Stimulated activated CD4-positive, alpha-beta T cell treated with anti-CD3 and anti-CD28 coated beads, Interleukin-1b, Interleukin-23, amount 100 ng/mL, for 48 hours (primary cell): ENCODE measurements around the gene ZFP36.
"Not testable (repeated sequence)": the region's sequence is repeated elsewhere in the genome, so short reads cannot be mapped to it uniquely, and the experiment has no call there.

Experiments
- DNase-seq: peaks from one replicate; pipeline ENCODE4 v3.0.0-alpha.2; 2020

The ZFP36 gene, protein sequence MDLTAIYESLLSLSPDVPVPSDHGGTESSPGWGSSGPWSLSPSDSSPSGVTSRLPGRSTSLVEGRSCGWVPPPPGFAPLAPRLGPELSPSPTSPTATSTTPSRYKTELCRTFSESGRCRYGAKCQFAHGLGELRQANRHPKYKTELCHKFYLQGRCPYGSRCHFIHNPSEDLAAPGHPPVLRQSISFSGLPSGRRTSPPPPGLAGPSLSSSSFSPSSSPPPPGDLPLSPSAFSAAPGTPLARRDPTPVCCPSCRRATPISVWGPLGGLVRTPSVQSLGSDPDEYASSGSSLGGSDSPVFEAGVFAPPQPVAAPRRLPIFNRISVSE

DNA sequence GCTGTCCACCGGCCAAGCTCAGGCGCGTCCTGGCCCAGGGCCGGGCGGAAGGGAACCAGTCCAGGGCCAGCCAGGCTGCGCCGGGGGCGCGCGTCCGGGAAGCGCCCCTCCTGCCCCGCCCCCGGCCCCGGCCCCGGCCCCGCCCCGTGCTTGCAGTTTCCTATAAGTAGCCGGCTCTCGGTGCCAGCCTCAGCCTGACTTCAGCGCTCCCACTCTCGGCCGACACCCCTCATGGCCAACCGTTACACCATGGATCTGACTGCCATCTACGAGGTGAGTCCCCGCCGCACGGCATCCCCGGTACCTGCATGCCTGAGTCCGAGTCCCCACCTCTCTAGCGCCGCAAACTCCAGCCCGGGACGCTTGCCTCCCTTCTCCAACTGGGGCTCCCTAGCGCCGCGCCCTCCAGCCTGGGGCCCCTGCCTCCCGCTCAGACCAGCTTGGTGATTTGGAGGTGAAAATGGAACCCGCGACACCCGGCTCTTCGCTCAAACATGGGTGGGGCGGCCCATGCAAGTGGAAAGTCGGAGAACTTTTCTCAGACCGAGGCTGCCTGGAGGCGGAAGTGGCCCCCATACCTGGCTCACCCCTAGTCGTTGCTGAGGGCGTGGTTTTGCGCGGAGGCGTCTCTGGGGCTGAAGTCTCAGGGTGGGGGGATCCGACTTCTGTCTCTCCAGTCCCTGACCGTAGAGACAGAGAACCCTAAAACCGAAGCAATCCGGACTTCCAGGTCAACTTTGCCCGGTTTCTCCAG, at the start of gene ZFP36:
Gene ZFP36 (plus strand): TSS at position 192 of the 754 bp plus-strand sequence. CDS start 58 bp downstream, at position 250.
- peak; percentile 88 for DNase-seq

DNA sequence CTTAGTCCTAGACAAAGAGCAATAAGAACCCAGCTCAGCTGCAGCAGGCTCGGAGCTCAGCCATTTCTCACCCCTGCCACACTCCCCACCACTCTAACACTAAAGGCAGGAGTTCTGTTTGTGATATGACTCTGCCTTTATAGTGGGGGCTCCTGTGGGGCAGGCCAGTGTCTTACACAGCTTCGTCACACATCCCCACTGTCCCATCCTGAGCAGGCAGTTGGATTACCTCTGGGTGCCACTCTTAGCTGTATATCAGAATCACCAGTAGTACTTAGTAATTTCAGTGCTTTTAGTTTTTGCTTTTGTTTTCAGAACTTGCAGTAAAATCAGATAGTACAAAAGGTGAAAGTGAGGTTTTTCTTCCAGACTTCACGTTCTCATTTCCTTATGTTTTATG, 47.6 kb upstream of the ZFP36 start:
- no peak for DNase-seq

DNA sequence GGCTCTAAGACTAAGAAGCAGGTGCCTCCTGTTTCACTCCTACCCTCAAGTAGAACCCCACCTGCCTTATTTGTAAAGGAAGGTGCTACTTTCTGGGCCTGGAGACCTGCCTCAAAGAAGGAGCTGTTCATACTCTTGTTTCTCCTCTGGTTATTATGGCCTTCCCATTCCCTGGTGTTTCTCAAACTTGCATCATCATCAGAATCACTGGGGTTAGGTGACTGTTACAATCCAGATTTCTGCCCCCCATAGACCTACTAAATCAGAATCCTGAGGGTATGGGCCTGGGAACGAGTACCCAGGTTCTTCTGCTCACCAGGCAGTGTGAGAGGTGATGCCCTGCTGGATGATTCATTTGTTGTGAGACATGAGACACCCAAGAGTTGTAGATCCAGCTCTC, 46.0 kb upstream of the ZFP36 start:
- no peak for DNase-seq

DNA sequence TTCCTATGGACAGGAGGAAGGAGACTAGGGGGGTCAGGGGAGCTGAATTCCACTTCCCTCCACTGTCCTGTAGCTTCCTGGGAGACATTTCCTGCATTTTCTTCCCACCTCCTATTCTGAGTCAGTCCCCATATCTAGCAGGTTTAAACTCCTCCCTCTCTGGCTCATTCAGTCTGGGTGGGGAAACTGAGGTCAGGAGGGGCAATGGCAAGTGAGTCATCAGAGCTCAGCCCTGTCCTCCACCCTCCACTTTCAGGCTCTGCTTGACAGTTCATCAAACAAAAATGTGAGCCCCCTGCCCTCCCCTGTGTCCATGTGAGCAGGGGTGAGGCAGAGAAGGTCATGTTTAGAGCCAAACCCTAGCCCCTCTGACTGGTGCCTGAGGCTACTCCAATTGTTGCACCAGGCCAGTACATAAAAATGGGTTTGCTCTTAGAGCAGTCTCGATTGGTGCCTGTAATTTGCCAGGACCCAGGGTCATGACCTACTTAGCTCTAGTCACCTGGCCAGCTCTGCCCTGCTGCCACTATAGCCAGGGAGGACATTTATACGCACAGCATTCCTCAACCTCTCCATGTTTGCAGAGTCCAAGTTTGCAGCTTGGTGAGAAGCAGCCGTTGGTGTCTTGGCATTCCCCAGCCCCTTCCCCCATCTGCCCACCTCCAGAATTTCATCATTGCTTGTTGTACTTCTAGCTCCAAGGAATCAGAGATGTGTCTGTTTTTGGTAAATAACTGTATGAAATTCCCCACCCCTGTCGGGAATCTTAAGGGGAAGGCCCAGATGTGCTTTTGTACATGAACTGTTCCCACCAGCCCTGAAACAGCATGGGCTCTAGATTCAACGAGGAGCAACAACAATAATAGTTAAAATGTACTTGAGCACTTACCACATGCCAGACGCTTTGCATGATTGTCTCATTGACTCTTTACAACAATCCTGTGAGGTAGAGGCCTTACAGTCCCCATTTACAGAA, 43.7 kb upstream of the ZFP36 start:
- DNase-seq: no peak

DNA sequence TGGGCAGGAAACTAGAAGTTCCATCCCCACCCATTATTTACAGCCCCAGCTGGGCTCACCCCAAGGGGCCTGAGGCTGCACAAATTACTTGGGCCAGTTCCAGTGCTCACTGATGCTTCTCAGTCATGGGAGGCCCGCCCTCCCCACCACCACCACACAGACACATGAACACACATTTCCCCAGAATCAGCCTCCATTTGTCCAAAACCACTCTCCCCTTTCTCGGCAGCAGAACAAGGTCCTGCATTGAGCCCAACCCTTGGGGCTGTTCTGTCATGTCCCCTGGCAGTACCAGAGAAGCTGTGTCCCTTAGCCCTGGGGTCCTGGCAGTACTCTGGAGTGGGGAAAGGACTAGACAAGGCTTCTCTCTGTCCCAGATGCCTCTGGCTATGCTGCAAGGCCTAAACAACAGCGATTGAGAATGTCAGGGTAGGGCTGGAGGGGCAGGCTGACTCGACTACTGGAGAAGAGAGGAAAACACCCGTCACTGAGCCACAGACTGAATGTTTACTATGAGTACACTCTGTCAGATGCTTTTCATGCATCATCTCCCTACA, 42.7 kb upstream of the ZFP36 start:
- peak; percentile 25 for DNase-seq

- no peak for DNase-seq
Measured at GRCh38 chr19:39365531-39365930, 41.1 kb upstream of the ZFP36 start.

DNA sequence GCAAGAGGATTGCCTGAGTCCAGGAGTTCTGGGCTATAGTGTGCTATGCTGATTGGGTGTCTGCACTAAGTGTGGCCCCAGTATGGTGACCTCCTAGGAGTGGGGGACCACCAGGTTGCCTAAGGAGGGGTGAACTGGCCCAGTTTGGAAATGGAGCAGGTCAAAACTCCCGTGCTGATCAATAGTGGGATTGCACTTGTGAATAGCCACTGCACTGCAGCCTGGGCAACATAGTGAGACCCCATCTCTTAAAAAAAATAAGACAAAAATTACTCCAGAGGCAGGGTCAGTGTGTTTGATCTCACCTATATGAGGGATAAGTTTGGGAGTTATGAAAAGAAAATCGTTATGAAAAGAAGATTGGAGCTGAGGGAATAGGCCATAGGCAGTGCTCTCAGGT, 37.4 kb upstream of the ZFP36 start:
- DNase-seq: no peak

DNA sequence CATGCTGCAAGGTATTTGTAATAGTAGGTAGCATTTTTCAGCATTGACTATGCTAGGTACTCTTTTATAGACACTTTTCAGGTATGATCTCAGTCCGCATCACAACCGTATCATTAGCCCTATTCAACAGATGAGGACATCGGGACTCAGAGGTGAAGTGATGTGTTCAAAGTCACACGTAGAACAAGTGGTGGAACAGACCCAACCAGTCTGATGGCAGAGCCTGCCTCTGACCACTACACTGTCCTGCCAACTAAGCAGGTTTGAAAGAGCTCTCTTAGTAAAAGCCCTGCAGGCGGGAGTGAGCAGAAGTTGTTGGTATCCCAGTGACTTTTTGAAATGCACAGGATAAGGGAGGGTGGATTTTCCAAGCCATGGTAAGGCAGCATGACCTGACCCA, 35.9 kb upstream of the ZFP36 start:
- DNase-seq: no peak

GRCh38 chr19:39372047-39372802, 34.4 kb upstream of the ZFP36 start:
- DNase-seq: no peak

- no peak for DNase-seq
Measured at GRCh38 chr19:39372941-39373340, 33.7 kb upstream of the ZFP36 start.

DNA sequence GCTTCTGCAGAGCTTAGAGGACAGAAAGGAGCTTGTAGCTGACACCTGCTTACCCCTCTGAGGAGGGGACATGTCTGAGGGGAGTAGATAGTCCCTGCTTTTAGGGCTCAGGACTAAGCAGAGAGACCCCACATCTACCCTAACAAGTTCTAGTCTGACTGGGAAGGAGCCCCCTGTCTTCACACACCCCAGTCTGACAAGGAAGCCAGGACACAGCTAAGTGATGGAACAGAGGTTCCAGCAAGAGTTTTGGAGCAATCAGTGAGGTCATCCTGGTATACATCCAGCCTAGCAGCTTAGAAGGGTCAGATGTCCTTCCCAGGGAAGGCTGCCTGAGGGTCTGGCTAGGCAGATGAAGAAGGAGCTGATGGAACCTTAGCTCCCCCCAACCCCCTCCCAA, 30.7 kb upstream of the ZFP36 start:
- DNase-seq: no peak

DNA sequence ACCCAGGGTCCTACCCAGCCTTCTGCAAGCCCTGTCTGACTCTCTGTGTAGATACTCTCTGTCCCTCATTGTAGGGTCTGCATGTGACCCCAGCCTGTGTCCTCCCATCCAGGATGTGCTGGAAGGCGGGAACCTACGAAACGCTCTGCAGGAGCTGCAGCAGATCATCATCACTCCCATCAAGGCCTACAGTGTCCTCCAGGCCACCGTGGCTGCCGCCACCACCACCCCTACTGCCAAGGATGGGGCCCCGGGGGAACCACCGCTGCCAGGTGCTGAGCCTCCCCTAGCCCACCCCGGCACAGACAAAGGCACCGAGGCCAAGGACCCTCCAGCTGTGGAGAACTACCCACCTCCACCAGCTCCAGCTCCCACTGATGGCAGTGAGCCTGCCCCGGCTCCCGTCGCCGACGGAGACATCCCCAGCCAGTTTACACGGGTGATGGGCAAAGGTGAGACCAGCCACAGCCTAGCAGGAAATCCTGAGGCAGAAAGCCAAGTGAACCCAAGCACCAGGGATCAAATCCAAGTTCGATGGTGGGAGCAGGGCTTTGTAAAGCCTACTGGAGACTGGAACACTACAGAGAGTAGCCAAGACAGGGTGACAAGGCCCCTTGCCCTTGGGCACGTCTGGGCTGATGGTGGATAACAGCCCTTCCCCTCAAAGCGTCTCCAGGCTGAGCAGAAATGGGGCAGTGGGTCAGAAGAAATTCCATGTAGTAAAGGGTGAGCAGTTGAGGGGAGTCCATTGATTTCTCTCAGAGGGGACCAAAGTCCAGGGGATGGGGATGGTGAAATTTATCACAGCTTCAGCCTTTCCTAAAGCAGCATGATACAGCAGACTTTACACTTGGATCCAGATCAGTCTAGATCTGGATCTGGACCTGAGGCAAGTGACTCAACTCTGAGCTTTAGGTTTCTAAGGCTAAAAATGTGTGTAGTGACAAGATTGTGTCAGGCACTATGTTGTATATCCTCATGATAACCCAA, 29.0 kb upstream of the ZFP36 start:
- no peak for DNase-seq

DNA sequence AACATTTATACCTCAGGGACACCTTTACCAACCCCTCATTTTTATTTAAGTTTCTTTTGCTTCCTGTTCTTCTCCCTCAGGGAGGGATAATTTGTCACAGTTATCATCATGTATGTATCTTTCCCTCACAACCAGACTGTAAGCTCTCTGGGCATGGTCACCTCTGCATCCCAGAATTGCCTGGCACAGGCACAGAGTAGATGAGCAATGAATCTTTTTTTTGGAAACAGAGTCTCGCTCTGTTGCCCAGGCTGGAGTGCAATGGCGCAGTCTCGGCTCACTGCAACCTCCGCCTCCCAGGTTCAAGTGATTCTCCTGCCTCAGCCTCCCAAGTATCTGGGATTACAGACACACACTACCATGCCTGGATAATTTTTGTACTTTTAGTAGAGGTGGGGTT, 27.3 kb upstream of the ZFP36 start:
- not testable (repeated sequence) for DNase-seq

DNA sequence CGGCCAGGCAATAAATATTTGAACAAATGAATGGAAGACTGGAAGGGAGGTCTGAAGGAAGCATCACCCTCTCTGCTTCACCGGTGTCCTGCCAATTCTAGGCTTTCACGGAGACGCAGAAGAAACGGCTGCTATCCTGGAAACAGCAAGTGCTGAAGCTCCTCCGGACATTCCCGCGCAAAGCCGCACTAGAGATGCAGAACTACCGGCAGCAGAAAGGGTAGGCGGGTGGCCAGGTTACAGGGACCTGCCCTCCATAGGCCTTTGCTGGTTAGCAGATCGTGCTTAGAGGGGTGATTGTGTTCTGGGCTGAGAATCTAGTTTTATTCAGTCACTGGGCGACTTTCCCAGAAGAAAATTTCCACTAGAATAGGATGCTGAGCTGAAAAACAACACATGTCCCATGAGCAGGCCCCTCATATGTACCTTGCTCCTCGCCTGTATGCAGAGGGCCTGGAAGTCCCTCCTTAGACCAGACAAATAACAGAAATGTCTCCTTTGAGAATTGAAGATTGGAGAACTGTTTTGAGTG, 26.7 kb upstream of the ZFP36 start:
- no peak for DNase-seq

DNA sequence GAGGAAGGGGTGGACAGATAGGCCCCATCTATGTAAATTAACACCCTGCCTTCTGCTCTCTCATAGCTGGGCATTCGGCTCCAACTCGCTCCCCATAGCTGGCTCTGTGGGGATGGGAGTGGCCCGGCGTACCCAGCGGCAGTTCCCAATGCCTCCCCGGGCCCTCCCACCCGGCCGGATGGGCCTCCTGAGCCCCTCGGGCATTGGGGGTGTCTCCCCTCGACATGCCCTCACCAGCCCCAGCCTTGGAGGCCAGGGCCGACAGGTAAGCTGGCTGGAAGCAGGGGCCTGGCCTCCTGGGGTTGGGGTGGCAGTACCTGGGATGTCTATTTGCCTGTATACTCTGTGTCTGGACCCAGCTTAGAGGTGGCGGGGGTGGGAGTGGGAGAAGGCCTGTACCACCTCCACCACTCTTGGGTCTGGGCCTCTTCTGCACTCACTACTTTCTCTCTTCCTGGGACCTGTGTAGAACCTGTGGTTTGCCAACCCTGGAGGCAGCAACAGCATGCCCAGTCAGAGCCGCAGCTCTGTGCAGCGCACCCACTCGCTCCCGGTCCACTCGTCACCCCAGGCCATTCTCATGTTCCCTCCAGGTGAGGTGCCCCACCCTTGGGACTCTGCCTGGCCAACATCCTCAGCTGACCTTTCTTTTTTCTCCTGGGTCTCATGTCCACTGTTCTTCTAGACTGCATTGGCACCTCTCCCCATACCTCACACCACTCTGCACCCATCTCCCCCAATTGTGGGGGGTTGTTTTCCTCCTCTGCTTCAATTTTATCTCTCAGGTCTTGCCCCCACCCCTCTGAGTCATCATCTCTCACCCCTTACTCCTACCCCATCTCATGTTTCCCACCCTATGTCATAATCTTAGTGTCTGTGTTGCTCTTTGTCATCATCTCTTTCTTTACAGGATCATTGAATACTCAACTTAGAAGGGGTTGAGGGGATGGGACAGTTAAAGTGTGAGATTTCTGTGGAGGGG, 25.8 kb upstream of the ZFP36 start:
- no peak for DNase-seq

GRCh38 chr19:39381910-39382611, 24.6 kb upstream of the ZFP36 start:
- no peak for DNase-seq

DNA sequence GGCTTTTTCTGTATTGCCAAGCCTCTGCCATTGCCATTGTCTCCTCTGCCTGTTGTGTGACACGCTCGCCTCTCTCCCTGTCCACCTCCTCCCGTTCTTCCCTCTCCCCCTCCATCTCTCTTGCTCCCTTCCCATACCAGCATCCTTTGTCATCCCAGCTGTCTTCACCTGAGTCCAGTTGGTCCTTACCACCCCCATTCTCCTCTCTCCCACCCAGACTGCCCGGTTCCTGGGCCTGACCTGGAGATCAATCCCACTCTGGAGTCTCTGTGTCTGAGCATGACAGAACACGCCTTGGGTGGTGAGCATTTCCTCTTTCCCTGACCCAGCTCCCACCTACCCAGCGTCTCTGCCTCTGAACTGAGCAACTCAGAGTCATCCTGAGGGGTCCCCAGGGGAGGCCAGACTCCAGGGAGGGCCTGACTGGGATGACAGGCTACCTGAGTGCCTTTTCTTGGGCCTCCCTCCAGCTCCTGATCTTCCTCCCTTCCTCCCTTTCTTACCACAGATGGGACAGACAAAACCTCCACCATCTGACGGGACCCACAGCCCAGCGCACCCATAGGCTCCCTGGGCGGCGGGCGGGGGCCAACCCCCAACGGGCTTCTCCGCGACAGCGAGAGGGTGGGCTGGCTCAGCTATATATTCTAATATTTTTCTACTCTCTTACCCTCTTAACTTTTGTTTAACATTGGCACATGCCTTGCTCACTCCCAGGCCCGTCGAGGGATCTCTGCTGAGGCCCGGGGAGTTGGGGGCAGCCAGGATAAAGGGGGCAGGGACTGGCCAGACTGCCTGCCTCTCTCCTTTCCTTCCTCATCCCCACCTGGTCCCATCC, 23.4 kb upstream of the ZFP36 start:
- DNase-seq: no peak
